IMR-90 (cell line): ENCODE measurements around the gene SRPRA. TPM values are rescaled to one million over a fixed set of nuclear protein-coding genes. Genes with fewer than 3 reads are reported as not detected.

ENCODE experiments used
- ATAC-seq: fragments of 200-7000 bp; cut with Tn5 transposase; 2 replicates; pipeline ENCODE4 v1.9.1; 2020; ENCODE audit warnings: low read depth, mild to moderate bottlenecking, moderate library complexity
- BruUV-seq: library from RNA; stranded (reverse); fragments of 400-500 nt; replicated peaks from 2 replicates; lab custom pipeline; 2021; lab: Mats Ljungman, UMichigan
- CTCF ChIA-PET: fragments of 300-600 bp; formaldehyde crosslinking; extraction: SDS; loops from one replicate; lab custom pipeline; 2021; ENCODE audit warnings: antibody characterized with exemption; lab: Yijun Ruan, JAX
- POLR2A ChIA-PET: fragments of 300-600 bp; sonication (Branson Sonifier 250); formaldehyde crosslinking; loops from one replicate; lab custom pipeline; 2022; ENCODE audit warnings: antibody characterized with exemption; ENCODE audit not compliant: unreplicated experiment; lab: Charles Lee
- DNase-seq: peaks from one replicate; pipeline ENCODE4 v3.0.0; 2013
- H2AFZ ChIP-seq: replicated peaks from 2 replicates; pipeline ENCODE3; 2013; ENCODE audit warnings: low read length, mild to moderate bottlenecking; ENCODE audit not compliant: poor library complexity
- H2AK5ac ChIP-seq: 2 replicates; pipeline ENCODE4 v1.6.1; 2013; ENCODE audit warnings: low read depth, low read length, inconsistent platforms
- H2AK9ac ChIP-seq: replicated peaks from 2 replicates; pipeline ENCODE3; 2013; ENCODE audit warnings: mild to moderate bottlenecking, low read depth, low read length, moderate library complexity; ENCODE audit not compliant: poor library complexity
- H2BK120ac ChIP-seq: 2 replicates; pipeline ENCODE4 v1.6.1; 2013; ENCODE audit warnings: low read depth, low read length, inconsistent platforms
- H2BK15ac ChIP-seq: 3 replicates; pipeline ENCODE4 v1.6.1; 2013; ENCODE audit warnings: low read depth, low read length, inconsistent platforms
- H2BK20ac ChIP-seq: 2 replicates; pipeline ENCODE4 v1.6.1; 2013; ENCODE audit warnings: low read depth, mild to moderate bottlenecking, inconsistent platforms, low read length, moderate library complexity
- H2BK5ac ChIP-seq: 2 replicates; pipeline ENCODE4 v1.6.1; 2013; ENCODE audit warnings: mild to moderate bottlenecking, low read depth, low read length, inconsistent platforms; ENCODE audit not compliant: poor library complexity, severe bottlenecking
- H3K14ac ChIP-seq: replicated peaks from 2 replicates; pipeline ENCODE4 v1.6.1; 2013; ENCODE audit warnings: low read depth, low read length, inconsistent platforms
- H3K18ac ChIP-seq: 2 replicates; pipeline ENCODE4 v1.6.1; 2013; ENCODE audit warnings: low read depth, low read length, control low read depth
- H3K23ac ChIP-seq: 2 replicates; pipeline ENCODE4 v1.6.1; 2013; ENCODE audit warnings: low read depth, low read length, inconsistent platforms
- H3K27ac ChIP-seq: 2 replicates; pipeline ENCODE4 v1.5.1; 2013; ENCODE audit warnings: mild to moderate bottlenecking, control low read depth, low read length; ENCODE audit not compliant: insufficient read depth
- H3K27me3 ChIP-seq: 2 replicates; pipeline ENCODE4 v1.6.1; 2013; ENCODE audit warnings: low read length; ENCODE audit not compliant: control insufficient read depth, insufficient read depth
- H3K36me3 ChIP-seq: 2 replicates; pipeline ENCODE4 v1.6.1; 2013; ENCODE audit warnings: low read length, mixed read lengths; ENCODE audit not compliant: control insufficient read depth, insufficient read depth
- H3K4ac ChIP-seq: 2 replicates; pipeline ENCODE4 v1.6.1; 2013; ENCODE audit warnings: low read depth, low read length, inconsistent platforms
- H3K4me1 ChIP-seq: 2 replicates; pipeline ENCODE4 v1.6.1; 2013; ENCODE audit warnings: low read length, mixed read lengths; ENCODE audit not compliant: control insufficient read depth, insufficient read depth
- H3K4me2 ChIP-seq: 2 replicates; pipeline ENCODE4 v1.6.1; 2013; ENCODE audit warnings: low read depth, mild to moderate bottlenecking, control low read depth, low read length, moderate library complexity
- H3K4me3 ChIP-seq: 2 replicates; pipeline ENCODE4 v1.5.1; 2013; ENCODE audit warnings: low read depth, mild to moderate bottlenecking, control low read depth, low read length, moderate library complexity; ENCODE audit not compliant: insufficient read depth
- H3K56ac ChIP-seq: 2 replicates; pipeline ENCODE4 v1.6.1; 2013; ENCODE audit warnings: low read length, inconsistent platforms; ENCODE audit not compliant: insufficient read depth; ENCODE audit errors: extremely low read depth
- H3K79me1 ChIP-seq, 2 experiments: 2 replicates each; pipeline ENCODE4 v1.6.1; 2013; ENCODE audit warnings: low read length in 2 of 2, inconsistent platforms in 1 of 2, low read depth in 1 of 2
- H3K9ac ChIP-seq: 2 replicates; pipeline ENCODE4 v1.6.1; 2013; ENCODE audit warnings: low read depth, low read length, control low read depth
- H3K9me1 ChIP-seq: 2 replicates; pipeline ENCODE4 v1.6.1; 2013; ENCODE audit warnings: low read length, inconsistent platforms; ENCODE audit not compliant: insufficient read depth
- H3K9me3 ChIP-seq: 2 replicates; pipeline ENCODE4 v1.6.1; 2013; ENCODE audit warnings: low read length; ENCODE audit not compliant: control insufficient read depth, insufficient read depth
- H4K20me1 ChIP-seq: 2 replicates; pipeline ENCODE4 v1.6.1; 2013; ENCODE audit warnings: low read length, inconsistent platforms; ENCODE audit not compliant: insufficient read depth
- H4K5ac ChIP-seq: 2 replicates; pipeline ENCODE4 v1.6.1; 2013; ENCODE audit warnings: mild to moderate bottlenecking, low read depth, low read length, control low read depth
- H4K8ac ChIP-seq, 2 experiments: 2 replicates each; pipeline ENCODE4 v1.6.1; 2013; ENCODE audit warnings: low read depth in 2 of 2, low read length in 2 of 2, control low read depth in 1 of 2, inconsistent platforms in 1 of 2
- H4K91ac ChIP-seq: 2 replicates; pipeline ENCODE4 v1.6.1; 2013; ENCODE audit warnings: low read depth, low read length, inconsistent platforms; ENCODE audit not compliant: insufficient read depth
- BHLHE40 ChIP-seq: fragments of 150-350 bp; IDR thresholded peaks from 2 replicates; pipeline ENCODE4 v1.6.1; 2016; ENCODE audit warnings: mild to moderate bottlenecking, low read depth, low read length
- CEBPB ChIP-seq: IDR thresholded peaks from 2 replicates; pipeline ENCODE4 v1.6.1; 2012; ENCODE audit warnings: low read depth, low read length, improper control_type of control experiment
- CTCF ChIP-seq: conservative IDR thresholded peaks from 2 replicates; pipeline ENCODE4 v1.5.1; 2012; ENCODE audit warnings: mild to moderate bottlenecking, low read depth, low read length, improper control_type of control experiment
- ELK1 ChIP-seq: fragments of 150-350 bp; IDR thresholded peaks from 2 replicates; pipeline ENCODE4 v1.6.1; 2016; ENCODE audit warnings: low read depth, mild to moderate bottlenecking, low read length, moderate library complexity, borderline replicate concordance
- MAZ ChIP-seq: IDR thresholded peaks from 2 replicates; pipeline ENCODE4 v1.6.1; 2012; ENCODE audit warnings: low read depth, mild to moderate bottlenecking, low read length, improper control_type of control experiment, moderate library complexity, borderline replicate concordance
- NFE2L2 ChIP-seq: fragments of 150-350 bp; IDR thresholded peaks from 2 replicates; pipeline ENCODE4 v1.6.1; 2016; ENCODE audit warnings: low read depth, mild to moderate bottlenecking, low read length
- RAD21 ChIP-seq: IDR thresholded peaks from 2 replicates; pipeline ENCODE4 v1.6.1; 2012; ENCODE audit warnings: low read length, improper control_type of control experiment
- RCOR1 ChIP-seq: IDR thresholded peaks from 2 replicates; pipeline ENCODE4 v1.6.1; 2012; ENCODE audit warnings: mild to moderate bottlenecking, low read length, improper control_type of control experiment; ENCODE audit not compliant: insufficient replicate concordance
- RFX5 ChIP-seq: IDR thresholded peaks from 2 replicates; pipeline ENCODE4 v1.8.0; 2012; ENCODE audit warnings: low read depth, mild to moderate bottlenecking, low read length, moderate library complexity
- SMC3 ChIP-seq: fragments of 150-350 bp; IDR thresholded peaks from 2 replicates; pipeline ENCODE4 v1.6.1; 2016; ENCODE audit warnings: low read depth, mild to moderate bottlenecking, antibody characterized with exemption, low read length, moderate library complexity
- WGBS, 2 experiments: methylation state at CpG; one replicate each; pipeline versions ENCODE4 v1.1.5 to v1.1.7; 2013; ENCODE audit warnings: missing lambda C conversion rate in 2 of 2; ENCODE audit not compliant: insufficient read length in 1 of 2; ENCODE audit errors: extremely low coverage in 2 of 2; 5-methylcytosine and 5-hydroxymethylcytosine counted together
- dilution Hi-C: fragments of 300-500 bp; cut with HindIII; formaldehyde crosslinking; loops from one replicate; pipeline ENCODE4 v1.14.3; 2018; ENCODE audit warnings: low sequenced_read_pairs; ENCODE audit not compliant: unreplicated experiment
- in situ Hi-C: fragments of 300-500 bp; cut with MboI; formaldehyde crosslinking; loops from 3 replicates; pipeline ENCODE4 v1.14.3; 2019; ENCODE audit warnings: low sequenced_read_pairs, inconsistent platforms, mixed read lengths
- intact Hi-C: fragments of 100-400 bp; cut with micrococcal nuclease; formaldehyde crosslinking; loops from 2 replicates; pipeline ENCODE4 v1.10.0; 2022
- polyA plus RNA-seq, 3 experiments: library from polyadenylated mRNA; depleted of rRNA; stranded (reverse); fragments of >200 nt; gene quantifications; 2 replicates each; pipeline ENCODE4 v1.2.3, GENCODE V29; 2012; ENCODE audit warnings: low replicate concordance in 1 of 3
- total RNA-seq: library from RNA; depleted of rRNA; stranded (reverse); fragments of >200 nt; gene quantifications from 2 replicates; pipeline ENCODE4 v1.2.3, GENCODE V29; 2012
- TF ChIP-seq, protein P1 (sequence below): fragments of 150-350 bp; IDR thresholded peaks from 2 replicates; pipeline ENCODE4 v1.6.1; 2017; ENCODE audit warnings: mild to moderate bottlenecking, antibody characterized with exemption, low read length, low read depth

The SRPRA gene
- total and polyA plus RNA-seq, 2 of the 4 experiments (the other 2 are of a cell fraction) = 108 to 131 TPM

GRCh38 chr11:126256216-126256615 lies 12.5 kb downstream of the SRPRA start:
- H2BK120ac ChIP-seq = no peak overlapping the region
- H4K5ac ChIP-seq = no peak overlapping the region
- no peak overlapping the region for H3K4me3 ChIP-seq
- H3K27me3 ChIP-seq = no peaks in the 10 kb centered on the region
- DNase-seq (no peak), ATAC-seq (no peak)
- no peaks in the 10 kb centered on the region for H3K9me3 ChIP-seq
- 92% methylated on average over 2 of the region's 4 CpGs; no CpG with 5 or more reads in 1 of the 2 experiments for WGBS, 2 experiments
- H3K36me3 ChIP-seq = peaks cover 15% of the 10 kb centered on the region
- H3K14ac ChIP-seq = no peak overlapping the region
- H3K23ac ChIP-seq = no peak overlapping the region
- H3K4ac ChIP-seq = no peak overlapping the region
- ChIA-PET POLR2A (no interaction called here), CTCF (interaction anchor here (0.6 kb wide), 1 partner anchor 17 kb away, joined by 7 read pairs; no protein-coding TSS in a partner anchor)
- peaks cover 7% of the 10 kb centered on the region for H4K20me1 ChIP-seq
- H2BK20ac ChIP-seq = no peak overlapping the region
- no TSS peak for BruUV-seq
- no peak overlapping the region for H2BK15ac ChIP-seq
- H3K79me1 ChIP-seq = peaks cover 0 to 16% of the 10 kb centered on the region in 2 experiments; a peak in 3 of 4 replicates
- intact Hi-C loops = loop anchor here (5.0 kb wide), 1 partner anchor 44 kb away; the partner anchor contains the start of genes FAM118B and RPUSD4
- H2AFZ ChIP-seq = no peak overlapping the region
- peaks cover 3% of the 10 kb centered on the region for H3K4me1 ChIP-seq
- no peak overlapping the region for H3K56ac ChIP-seq
- no peak overlapping the region for H3K4me2 ChIP-seq
- H3K18ac ChIP-seq = no peak overlapping the region
- H3K27ac ChIP-seq = no peak overlapping the region
- TF ChIP-seq MAZ (no peak), CEBPB (no peak), RAD21 (no peak), NFE2L2 (no peak), RCOR1 (no peak), SMC3 (no peak), RFX5 (no peak), CTCF (no peak), ELK1 (no peak), BHLHE40 (no peak)
- TF ChIP-seq, protein P1, sequence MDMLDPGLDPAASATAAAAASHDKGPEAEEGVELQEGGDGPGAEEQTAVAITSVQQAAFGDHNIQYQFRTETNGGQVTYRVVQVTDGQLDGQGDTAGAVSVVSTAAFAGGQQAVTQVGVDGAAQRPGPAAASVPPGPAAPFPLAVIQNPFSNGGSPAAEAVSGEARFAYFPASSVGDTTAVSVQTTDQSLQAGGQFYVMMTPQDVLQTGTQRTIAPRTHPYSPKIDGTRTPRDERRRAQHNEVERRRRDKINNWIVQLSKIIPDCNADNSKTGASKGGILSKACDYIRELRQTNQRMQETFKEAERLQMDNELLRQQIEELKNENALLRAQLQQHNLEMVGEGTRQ = no peak
- H2AK9ac ChIP-seq = no peak overlapping the region
- H3K9ac ChIP-seq = no peak overlapping the region
- dilution Hi-C loops = no loop called here
- in situ Hi-C loops = no loop called here
- H2BK5ac ChIP-seq = no peak overlapping the region
- H4K91ac ChIP-seq = no peak overlapping the region
- 0 out of 2 replicates have a peak overlapping the region, but pooled peaks have one; percentile 43 for H2AK5ac ChIP-seq
- no peak overlapping the region for H4K8ac ChIP-seq
- H3K9me1 ChIP-seq = peaks cover 14% of the 10 kb centered on the region
